HG03025 (cell line): ENCODE data around the gene SARM1.
"Not testable (repeated sequence)": the region's sequence is repeated elsewhere in the genome, so short reads cannot be mapped to it uniquely, and the experiment has no call there.

Experiments
- ATAC-seq: cut with Tn5 transposase; IDR thresholded peaks from one replicate; pipeline ENCODE4 v1.9.1; 2021; ENCODE audit warnings: mild to moderate bottlenecking, moderate library complexity; ENCODE audit not compliant: unreplicated experiment, low FRiP score

Gene SARM1

GRCh38 chr17:28371245-28372202 is at the start of gene SARM1:
Gene SARM1, plus strand, starts transcription at chr17:28371694. Its CDS starts 339 bp downstream, at chr17:28372033.
- ATAC-seq, result peak; percentile 64

GRCh38 chr17:28324267-28324745 is 47.2 kb upstream of the SARM1 start:
- ATAC-seq, result no peak

- ATAC-seq, result no peak
These were observed 46.7 kb upstream of the SARM1 start for GRCh38 chr17:28324781-28325180.

GRCh38 chr17:28325211-28325610 is 46.3 kb upstream of the SARM1 start:
- no peak for ATAC-seq

- no peak for ATAC-seq
These were observed 45.4 kb upstream of the SARM1 start for GRCh38 chr17:28326114-28326513.

- no peak for ATAC-seq
These were observed 44.4 kb upstream of the SARM1 start for GRCh38 chr17:28327031-28327607.

GRCh38 chr17:28327709-28328108 is 43.8 kb upstream of the SARM1 start:
- ATAC-seq, result no peak

- no peak for ATAC-seq
These were observed 43.2 kb upstream of the SARM1 start for GRCh38 chr17:28328325-28328724.

GRCh38 chr17:28330671-28331070 is 40.8 kb upstream of the SARM1 start:
- no peak for ATAC-seq

GRCh38 chr17:28331891-28332420 is 39.5 kb upstream of the SARM1 start:
- ATAC-seq, result no peak

GRCh38 chr17:28333083-28333746 is 38.3 kb upstream of the SARM1 start:
- ATAC-seq, result no peak

GRCh38 chr17:28334171-28334570 is 37.3 kb upstream of the SARM1 start:
- ATAC-seq, result no peak

GRCh38 chr17:28334666-28335200 is 36.8 kb upstream of the SARM1 start:
- no peak for ATAC-seq

- ATAC-seq, result peak; percentile 88
These were observed 36.1 kb upstream of the SARM1 start, which contains the start of the genes IFT20 and TNFAIP1 for GRCh38 chr17:28335201-28335958. Gene IFT20, minus strand, starts transcription at chr17:28335472. Its CDS starts 3,487 bp downstream, at chr17:28331985. Gene TNFAIP1, plus strand, starts transcription at chr17:28335761. Its CDS starts 3,761 bp downstream, at chr17:28339522.

- ATAC-seq, result no peak
These were observed 35.3 kb upstream of the SARM1 start for GRCh38 chr17:28335959-28336871.

- ATAC-seq, result no peak
These were observed 33.3 kb upstream of the SARM1 start for GRCh38 chr17:28338056-28338768.

GRCh38 chr17:28338769-28339212 is 32.7 kb upstream of the SARM1 start:
- ATAC-seq, result not testable (repeated sequence)

GRCh38 chr17:28339431-28339830 is 32.1 kb upstream of the SARM1 start:
- no peak for ATAC-seq
